ENCODE data around the gene LRRC18.

Gene LRRC18

GRCh38 chr10:48910548-48910947 is 29.1 kb downstream of the LRRC18 start:
- H3K9me3 ChIP-seq (ENCODE audit: control insufficient read depth, low read length), result no peaks in the 10 kb centered on the region
- no peak overlapping the region for H2AFZ ChIP-seq
- H3K4me1 ChIP-seq, result no peaks in the 10 kb centered on the region
- H3K27me3 ChIP-seq (ENCODE audit: control insufficient read depth, insufficient read depth, low read length), result no peaks in the 10 kb centered on the region
- H3K27ac ChIP-seq, result no peak overlapping the region
- TF ChIP-seq CTCF (IDR thresholded peaks at IDR 0.05), result no peak
- H3K36me3 ChIP-seq (ENCODE audit: control insufficient read depth, insufficient read depth, low read length), result no peaks in the 10 kb centered on the region
- no peak overlapping the region for H3K4me3 ChIP-seq (ENCODE audit: low read depth, low read length)
- H3K4me2 ChIP-seq (ENCODE audit: low read length), result no peak overlapping the region
- H3K79me2 ChIP-seq, result no peaks in the 10 kb centered on the region
- H3K9ac ChIP-seq, result no peak overlapping the region

GRCh38 chr10:48907730-48908129 is 31.9 kb downstream of the LRRC18 start:
- Histone ChIP-seq H3K36me3 (ENCODE audit: control insufficient read depth, insufficient read depth, low read length) (no peaks in the 10 kb centered on the region), H3K4me3 (ENCODE audit: low read depth, low read length) (no peak overlapping the region), H3K9me3 (ENCODE audit: control insufficient read depth, low read length) (no peaks in the 10 kb centered on the region)

GRCh38 chr10:48906841-48907240 is 32.8 kb downstream of the LRRC18 start:
- H3K4me3 ChIP-seq (ENCODE audit: low read depth, low read length), result no peak overlapping the region
- no peaks in the 10 kb centered on the region for H3K36me3 ChIP-seq (ENCODE audit: control insufficient read depth, insufficient read depth, low read length)
- no peaks in the 10 kb centered on the region for H3K9me3 ChIP-seq (ENCODE audit: control insufficient read depth, low read length)
- H3K4me1 ChIP-seq, result no peaks in the 10 kb centered on the region
- no peak overlapping the region for H3K9ac ChIP-seq
- H2AFZ ChIP-seq, result no peak overlapping the region
- no peak for TF ChIP-seq CTCF (IDR thresholded peaks at IDR 0.05)
- H3K27me3 ChIP-seq (ENCODE audit: control insufficient read depth, insufficient read depth, low read length), result no peaks in the 10 kb centered on the region
- no peak overlapping the region for H3K27ac ChIP-seq
- no peak overlapping the region for H3K4me2 ChIP-seq (ENCODE audit: low read length)
- no peaks in the 10 kb centered on the region for H3K79me2 ChIP-seq

More at GRCh38 chr10:48907730-48908129, 31.9 kb downstream of the LRRC18 start:
- Histone ChIP-seq H3K27me3 (ENCODE audit: control insufficient read depth, insufficient read depth, low read length) (no peaks in the 10 kb centered on the region), H3K4me1 (no peaks in the 10 kb centered on the region), H3K4me2 (ENCODE audit: low read length) (no peak overlapping the region), H3K79me2 (no peaks in the 10 kb centered on the region), H3K27ac (no peak overlapping the region), H3K9ac (no peak overlapping the region), H2AFZ (no peak overlapping the region)
- no peak for TF ChIP-seq CTCF (IDR thresholded peaks at IDR 0.05)

- Histone ChIP-seq H3K4me2 (ENCODE audit: low read length) (no peak overlapping the region), H3K27me3 (ENCODE audit: control insufficient read depth, insufficient read depth, low read length) (no peaks in the 10 kb centered on the region), H3K36me3 (ENCODE audit: control insufficient read depth, insufficient read depth, low read length) (no peaks in the 10 kb centered on the region), H3K27ac (no peak overlapping the region), H2AFZ (no peak overlapping the region), H3K9me3 (ENCODE audit: control insufficient read depth, low read length) (no peaks in the 10 kb centered on the region), H3K4me3 (ENCODE audit: low read depth, low read length) (no peak overlapping the region), H3K4me1 (no peaks in the 10 kb centered on the region), H3K79me2 (no peaks in the 10 kb centered on the region), H3K9ac (no peak overlapping the region)
- no peak for TF ChIP-seq CTCF (IDR thresholded peaks at IDR 0.05)
Measured at GRCh38 chr10:48905311-48905710, 34.3 kb downstream of the LRRC18 start.

- Histone ChIP-seq H3K4me3 (ENCODE audit: low read depth, low read length) (no peak overlapping the region), H3K4me2 (ENCODE audit: low read length) (no peak overlapping the region), H3K9ac (no peak overlapping the region), H3K27me3 (ENCODE audit: control insufficient read depth, insufficient read depth, low read length) (no peaks in the 10 kb centered on the region), H2AFZ (no peak overlapping the region), H3K9me3 (ENCODE audit: control insufficient read depth, low read length) (no peaks in the 10 kb centered on the region), H3K27ac (no peak overlapping the region), H3K36me3 (ENCODE audit: control insufficient read depth, insufficient read depth, low read length) (no peaks in the 10 kb centered on the region), H3K79me2 (no peaks in the 10 kb centered on the region), H3K4me1 (no peaks in the 10 kb centered on the region)
- no peak for TF ChIP-seq CTCF (IDR thresholded peaks at IDR 0.05)
Measured at GRCh38 chr10:48904861-48905260, 34.8 kb downstream of the LRRC18 start.
